ENCODE measurements around the gene OR2H2. TPM values are rescaled to one million over a fixed set of nuclear protein-coding genes. Genes with fewer than 3 reads are reported as not detected.

Gene OR2H2
- total and polyA plus RNA-seq, 5 donors from 2014 or later, result not detected

DNA sequence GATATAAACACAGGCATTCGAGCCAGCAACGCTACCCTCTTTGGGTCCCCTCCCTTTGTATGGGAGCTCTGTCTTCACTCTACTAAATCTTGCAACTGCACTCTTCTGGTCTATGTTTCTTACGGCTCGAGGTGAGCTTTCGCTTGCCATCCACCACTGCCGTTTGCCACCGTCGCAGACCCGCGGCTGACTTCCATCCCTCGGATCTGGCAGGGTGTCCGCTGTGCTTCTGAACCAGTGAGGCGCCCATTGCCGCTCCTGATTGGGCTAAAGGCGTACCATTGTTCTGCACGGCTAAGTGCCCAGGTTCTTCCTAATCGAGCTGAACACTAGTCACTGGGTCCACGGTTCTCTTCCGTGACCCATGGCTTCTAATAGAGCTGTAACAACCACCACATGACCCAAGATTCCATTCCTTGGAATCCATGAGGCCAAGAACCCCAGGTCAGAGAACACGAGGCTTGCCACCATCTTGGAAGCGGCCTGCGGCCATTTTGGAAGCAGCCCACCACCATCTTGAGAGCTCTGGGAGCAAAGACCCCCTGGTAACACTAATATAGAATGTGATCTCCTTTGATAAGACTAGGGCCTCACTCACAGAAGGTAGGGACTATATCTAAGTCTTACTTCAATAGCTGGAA is 26.4 kb upstream of the OR2H2 start:
- Mint-ChIP-seq H3K9me3 (peaks cover 0 to 7% (median 0%) of the 10 kb centered on the region in 7 donors), H3K4me1 (peaks cover 0 to 13% (median under 1%) of the 10 kb centered on the region in 4 donors)

GRCh38 chr6:29559524-29560287 is 25.2 kb upstream of the OR2H2 start, which contains the start of gene UBD:
Gene UBD (minus strand): TSS chr6:29559732. CDS start chr6:29559701, 31 bp downstream.
- no peak for ATAC-seq (ENCODE audit: low read depth in 2 of 2)
- Histone ChIP-seq H3K36me3 (ENCODE audit: control insufficient read depth, insufficient read depth, low read length) (no peaks in the 10 kb centered on the region), H3K4me3 (ENCODE audit: low read depth, low read length) (no peak within 1 kb of the TSS), H3K27ac (ENCODE audit: insufficient read depth, low read length, poor library complexity, severe bottlenecking) (no peak within 1 kb of the TSS), H3K9me3 (ENCODE audit: control insufficient read depth in 2 of 2, low read length in 2 of 2) (no peaks in the 10 kb centered on the region), H3K27me3 (ENCODE audit: control insufficient read depth, insufficient read depth, low read length) (peaks cover 40% of the 10 kb centered on the region), H3K4me1 (ENCODE audit: control insufficient read depth, insufficient read depth, low read length, poor library complexity, severe bottlenecking) (no peaks in the 10 kb centered on the region)
- DNase-seq, result no peak
- peaks cover 3% of the 10 kb centered on the region for H3K36me3 Mint-ChIP-seq
- peaks cover 0 to 7% (median 0%) of the 10 kb centered on the region in 7 donors for H3K9me3 Mint-ChIP-seq
- H3K27me3 Mint-ChIP-seq, result peaks cover 78% of the 10 kb centered on the region
- peaks cover 0 to 7% (median 1%) of the 10 kb centered on the region in 4 donors for H3K4me1 Mint-ChIP-seq
- H3K4me3 Mint-ChIP-seq, result no peak within 1 kb of the TSS
- H3K27ac Mint-ChIP-seq, result no peak within 1 kb of the TSS

More for the DNA sequence above, 26.4 kb upstream of the OR2H2 start:
- peaks cover 89% of the 10 kb centered on the region for H3K27me3 Mint-ChIP-seq
- Histone ChIP-seq H3K4me3 (ENCODE audit: low read depth, low read length) (no peak overlapping the region), H3K4me1 (ENCODE audit: control insufficient read depth, insufficient read depth, low read length, poor library complexity, severe bottlenecking) (peaks cover 6% of the 10 kb centered on the region), H3K27ac (ENCODE audit: insufficient read depth, low read length, poor library complexity, severe bottlenecking) (no peak overlapping the region), H3K9me3 (ENCODE audit: control insufficient read depth in 2 of 2, low read length in 2 of 2) (no peaks in the 10 kb centered on the region), H3K27me3 (ENCODE audit: control insufficient read depth, insufficient read depth, low read length) (peaks cover 46% of the 10 kb centered on the region), H3K36me3 (ENCODE audit: control insufficient read depth, insufficient read depth, low read length) (no peaks in the 10 kb centered on the region)
- no peak for DNase-seq
- no peak overlapping the region for H3K27ac Mint-ChIP-seq
- H3K36me3 Mint-ChIP-seq, result peaks cover 3% of the 10 kb centered on the region
- no peak for ATAC-seq (ENCODE audit: low read depth in 2 of 2)
- no peak overlapping the region for H3K4me3 Mint-ChIP-seq

DNA sequence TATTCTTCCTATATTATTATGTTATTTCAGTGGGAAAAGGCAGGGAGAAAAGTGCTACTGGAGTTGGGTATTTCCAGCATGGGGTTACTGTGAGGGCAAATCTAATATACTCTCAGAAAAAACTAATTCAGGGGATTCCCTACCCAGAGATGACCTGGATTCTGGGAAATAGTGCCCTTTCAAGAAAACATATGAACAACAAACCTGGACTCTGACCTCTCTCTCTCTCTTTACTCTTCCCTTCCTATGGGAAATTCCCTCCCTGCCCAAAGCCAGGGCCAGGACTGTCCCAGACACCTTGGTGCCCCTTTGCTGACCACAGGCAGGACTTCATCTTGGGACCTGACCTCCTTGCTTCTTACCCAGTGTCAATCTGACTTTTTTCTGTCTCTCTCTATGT is 23.8 kb upstream of the OR2H2 start:
- Mint-ChIP-seq H3K4me1 (peaks cover 0 to 7% (median 1%) of the 10 kb centered on the region in 4 donors), H3K27me3 (peaks cover 64% of the 10 kb centered on the region), H3K4me3 (no peak overlapping the region), H3K9me3 (peaks cover 0 to 7% (median 0%) of the 10 kb centered on the region in 7 donors), H3K36me3 (peaks cover 3% of the 10 kb centered on the region), H3K27ac (no peak overlapping the region)
- no peak overlapping the region for H3K4me3 ChIP-seq (ENCODE audit: low read depth, low read length)
- no peak overlapping the region for H3K27ac ChIP-seq (ENCODE audit: insufficient read depth, low read length, poor library complexity, severe bottlenecking)
- ATAC-seq (ENCODE audit: low read depth in 2 of 2), result no peak
- no peaks in the 10 kb centered on the region for H3K36me3 ChIP-seq (ENCODE audit: control insufficient read depth, insufficient read depth, low read length)
- no peaks in the 10 kb centered on the region for H3K4me1 ChIP-seq (ENCODE audit: control insufficient read depth, insufficient read depth, low read length, poor library complexity, severe bottlenecking)
- H3K27me3 ChIP-seq (ENCODE audit: control insufficient read depth, insufficient read depth, low read length), result peaks cover 29% of the 10 kb centered on the region
- H3K9me3 ChIP-seq (ENCODE audit: control insufficient read depth in 2 of 2, low read length in 2 of 2), result no peaks in the 10 kb centered on the region
- no peak for DNase-seq

- no peaks in the 10 kb centered on the region for H3K4me1 ChIP-seq (ENCODE audit: control insufficient read depth, insufficient read depth, low read length, poor library complexity, severe bottlenecking)
- peaks cover 27% of the 10 kb centered on the region for H3K27me3 ChIP-seq (ENCODE audit: control insufficient read depth, insufficient read depth, low read length)
- Mint-ChIP-seq H3K9me3 (peaks cover 0 to 7% (median 0%) of the 10 kb centered on the region in 7 donors), H3K4me1 (peaks cover 0 to 7% (median 1%) of the 10 kb centered on the region in 4 donors), H3K36me3 (no peaks in the 10 kb centered on the region), H3K4me3 (no peak overlapping the region), H3K27me3 (peaks cover 60% of the 10 kb centered on the region), H3K27ac (no peak overlapping the region)
- no peak overlapping the region for H3K4me3 ChIP-seq (ENCODE audit: low read depth, low read length)
- no peak overlapping the region for H3K27ac ChIP-seq (ENCODE audit: insufficient read depth, low read length, poor library complexity, severe bottlenecking)
- ATAC-seq (ENCODE audit: low read depth in 2 of 2) (no peak), DNase-seq (no peak)
- H3K36me3 ChIP-seq (ENCODE audit: control insufficient read depth, insufficient read depth, low read length), result no peaks in the 10 kb centered on the region
- no peaks in the 10 kb centered on the region for H3K9me3 ChIP-seq (ENCODE audit: control insufficient read depth in 2 of 2, low read length in 2 of 2)
Measured at GRCh38 chr6:29561606-29562181, 23.2 kb upstream of the OR2H2 start.

DNA sequence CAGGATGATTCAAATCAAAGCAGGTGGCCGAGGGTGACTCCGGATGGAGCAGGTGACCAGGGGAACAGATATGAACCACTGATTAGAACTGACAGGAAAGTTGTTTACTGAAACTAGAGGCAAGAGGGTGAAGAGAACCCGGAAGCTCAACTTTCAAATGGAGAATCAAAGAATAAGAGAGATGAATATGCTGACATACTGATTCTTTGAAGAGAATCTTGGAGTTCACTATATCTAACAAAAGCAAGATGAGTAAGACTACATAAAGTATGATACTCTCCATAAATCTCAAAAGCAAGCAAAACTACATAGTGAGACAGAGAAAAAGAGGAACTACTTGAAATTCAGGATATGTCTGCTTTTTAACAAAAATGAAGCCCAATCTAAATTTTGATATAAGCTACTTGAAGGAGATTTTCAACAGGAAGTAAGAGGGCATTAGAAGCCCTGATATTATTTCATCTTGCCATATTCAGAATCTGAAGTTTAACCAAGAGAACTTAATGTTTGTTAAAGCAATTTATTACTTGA is 21.4 kb upstream of the OR2H2 start:
- H3K27me3 ChIP-seq (ENCODE audit: control insufficient read depth, insufficient read depth, low read length), result peaks cover 20% of the 10 kb centered on the region
- H3K4me1 Mint-ChIP-seq, result peaks cover 0 to 7% (median 1%) of the 10 kb centered on the region in 4 donors
- peaks cover 53% of the 10 kb centered on the region for H3K27me3 Mint-ChIP-seq
- H3K27ac ChIP-seq (ENCODE audit: insufficient read depth, low read length, poor library complexity, severe bottlenecking), result no peak overlapping the region
- no peak overlapping the region for H3K4me3 Mint-ChIP-seq
- H3K27ac Mint-ChIP-seq, result no peak overlapping the region
- peaks cover 0 to 7% (median 0%) of the 10 kb centered on the region in 7 donors for H3K9me3 Mint-ChIP-seq
- DNase-seq (no peak), ATAC-seq (ENCODE audit: low read depth in 2 of 2) (no peak)
- no peak overlapping the region for H3K4me3 ChIP-seq (ENCODE audit: low read depth, low read length)
- H3K4me1 ChIP-seq (ENCODE audit: control insufficient read depth, insufficient read depth, low read length, poor library complexity, severe bottlenecking), result no peaks in the 10 kb centered on the region
- H3K9me3 ChIP-seq (ENCODE audit: control insufficient read depth in 2 of 2, low read length in 2 of 2), result no peaks in the 10 kb centered on the region
- H3K36me3 Mint-ChIP-seq, result no peaks in the 10 kb centered on the region
- no peaks in the 10 kb centered on the region for H3K36me3 ChIP-seq (ENCODE audit: control insufficient read depth, insufficient read depth, low read length)

DNA sequence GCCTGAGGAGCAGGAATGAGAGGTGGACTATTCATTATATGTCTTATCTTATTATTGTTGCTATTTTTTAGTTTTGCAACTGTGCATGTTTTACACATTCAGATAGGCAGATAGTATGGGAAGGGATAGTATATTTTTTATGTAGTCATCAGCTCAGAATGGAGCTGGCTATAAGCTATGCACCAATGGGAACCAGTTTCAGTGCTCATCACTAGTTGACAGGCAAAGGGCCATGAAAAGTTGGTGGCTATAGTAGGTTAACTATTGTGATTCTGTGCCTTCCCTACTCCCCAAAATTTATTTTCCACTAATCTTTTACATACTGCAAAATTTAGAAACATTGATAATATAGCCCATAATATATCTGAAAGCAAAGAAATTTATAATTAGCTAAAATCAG is 20.0 kb upstream of the OR2H2 start:
- Mint-ChIP-seq H3K4me1 (peaks cover 0 to 7% (median 1%) of the 10 kb centered on the region in 4 donors), H3K9me3 (peaks cover 0 to 3% (median 0%) of the 10 kb centered on the region in 7 donors), H3K4me3 (no peak overlapping the region), H3K27me3 (peaks cover 44% of the 10 kb centered on the region), H3K27ac (no peak overlapping the region), H3K36me3 (no peaks in the 10 kb centered on the region)
- H3K9me3 ChIP-seq (ENCODE audit: control insufficient read depth in 2 of 2, low read length in 2 of 2), result no peaks in the 10 kb centered on the region
- peaks cover 16% of the 10 kb centered on the region for H3K27me3 ChIP-seq (ENCODE audit: control insufficient read depth, insufficient read depth, low read length)
- no peaks in the 10 kb centered on the region for H3K4me1 ChIP-seq (ENCODE audit: control insufficient read depth, insufficient read depth, low read length, poor library complexity, severe bottlenecking)
- no peak overlapping the region for H3K4me3 ChIP-seq (ENCODE audit: low read depth, low read length)
- ATAC-seq (ENCODE audit: low read depth in 2 of 2) (no peak), DNase-seq (no peak)
- no peak overlapping the region for H3K27ac ChIP-seq (ENCODE audit: insufficient read depth, low read length, poor library complexity, severe bottlenecking)
- no peaks in the 10 kb centered on the region for H3K36me3 ChIP-seq (ENCODE audit: control insufficient read depth, insufficient read depth, low read length)

DNA sequence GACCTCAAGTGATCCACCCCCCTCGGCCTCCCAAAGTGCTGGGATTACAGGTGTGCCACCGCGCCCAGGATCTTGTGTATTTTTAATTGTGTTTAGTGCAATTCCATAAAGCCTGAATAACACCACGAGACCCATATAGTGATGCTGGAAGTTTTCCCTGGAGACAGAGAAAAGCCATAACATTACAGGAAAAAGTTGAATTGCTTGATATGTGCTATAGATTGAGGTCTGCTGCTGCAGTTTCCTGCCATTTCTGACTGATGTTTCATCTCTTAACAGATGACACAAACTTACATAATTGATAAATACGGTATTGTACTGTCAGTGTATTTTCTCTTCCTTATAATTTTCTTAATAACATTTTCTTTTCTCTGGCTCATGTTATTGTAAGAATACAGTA is 18.1 kb upstream of the OR2H2 start:
- H3K36me3 Mint-ChIP-seq, result no peaks in the 10 kb centered on the region
- no peak for ATAC-seq (ENCODE audit: low read depth in 2 of 2)
- no peak overlapping the region for H3K4me3 ChIP-seq (ENCODE audit: low read depth, low read length)
- H3K4me3 Mint-ChIP-seq, result no peak overlapping the region
- no peaks in the 10 kb centered on the region for H3K36me3 ChIP-seq (ENCODE audit: control insufficient read depth, insufficient read depth, low read length)
- DNase-seq, result no peak
- H3K4me1 Mint-ChIP-seq, result peaks cover 0 to 7% (median 1%) of the 10 kb centered on the region in 4 donors
- peaks cover 19% of the 10 kb centered on the region for H3K27me3 ChIP-seq (ENCODE audit: control insufficient read depth, insufficient read depth, low read length)
- H3K27ac Mint-ChIP-seq, result no peak overlapping the region
- peaks cover 42% of the 10 kb centered on the region for H3K27me3 Mint-ChIP-seq
- no peak overlapping the region for H3K27ac ChIP-seq (ENCODE audit: insufficient read depth, low read length, poor library complexity, severe bottlenecking)
- peaks cover 0 to 2% (median 0%) of the 10 kb centered on the region in 7 donors for H3K9me3 Mint-ChIP-seq
- no peaks in the 10 kb centered on the region for H3K9me3 ChIP-seq (ENCODE audit: control insufficient read depth in 2 of 2, low read length in 2 of 2)
- H3K4me1 ChIP-seq (ENCODE audit: control insufficient read depth, insufficient read depth, low read length, poor library complexity, severe bottlenecking), result no peaks in the 10 kb centered on the region
